H1 (cell line): ENCODE data around the gene HDLBP. TPM values are rescaled to one million over a fixed set of nuclear protein-coding genes. Genes with fewer than 3 reads are reported as not detected.

Experiments
- CTCF ChIA-PET: fragments of 300-600 bp; sonication (Branson Sonifier 250); formaldehyde crosslinking; loops from one replicate; lab custom pipeline; 2021; ENCODE audit not compliant: partially characterized antibody; lab: Charles Lee
- POLR2A ChIA-PET: fragments of 300-600 bp; sonication (Branson Sonifier 250); formaldehyde crosslinking; loops from one replicate; lab custom pipeline; 2021; ENCODE audit warnings: inconsistent platforms; ENCODE audit not compliant: partially characterized antibody; lab: Charles Lee
- DNase-seq, 2 experiments: peaks; one replicate each; pipeline versions ENCODE4 v3.0.0 to v3.0.0-alpha.2; 2010 to 2022; ENCODE audit warnings: low spot score in 2 of 2, low read depth in 1 of 2, mixed read lengths in 1 of 2
- FAIRE-seq: peaks from 2 replicates; lab custom pipeline; 2011; peaks lifted over from hg19 to GRCh38; lab: Jason Lieb, UNC
- H2AFZ ChIP-seq: 2 replicates; pipeline ENCODE4 v1.8.1; 2012; ENCODE audit warnings: low read length, inconsistent platforms
- H2AK5ac ChIP-seq: 2 replicates; pipeline ENCODE4 v1.6.1; 2013; ENCODE audit warnings: low read depth, low read length
- H2BK120ac ChIP-seq: replicated peaks from 2 replicates; pipeline ENCODE3; 2013; ENCODE audit warnings: low read depth, low read length, inconsistent platforms
- H2BK12ac ChIP-seq: 2 replicates; pipeline ENCODE4 v1.6.1; 2013; ENCODE audit warnings: low read depth, low read length
- H2BK15ac ChIP-seq: 2 replicates; pipeline ENCODE4 v1.6.1; 2013; ENCODE audit warnings: low read length
- H2BK20ac ChIP-seq: 2 replicates; pipeline ENCODE4 v1.6.1; 2013; ENCODE audit warnings: low read length
- H2BK5ac ChIP-seq: 2 replicates; pipeline ENCODE4 v1.6.1; 2013; ENCODE audit warnings: low read depth, low read length
- H3K14ac ChIP-seq: 2 replicates; pipeline ENCODE4 v1.6.1; 2013; ENCODE audit warnings: inconsistent platforms; ENCODE audit not compliant: insufficient read length
- H3K18ac ChIP-seq: 2 replicates; pipeline ENCODE4 v1.6.1; 2013; ENCODE audit warnings: low read length; ENCODE audit errors: extremely low read depth
- H3K23ac ChIP-seq: 2 replicates; pipeline ENCODE4 v1.6.1; 2013; ENCODE audit warnings: inconsistent platforms; ENCODE audit not compliant: insufficient read length
- H3K23me2 ChIP-seq: 2 replicates; pipeline ENCODE4 v1.6.1; 2013; ENCODE audit warnings: low read depth, low read length
- H3K27ac ChIP-seq: 2 replicates; pipeline ENCODE4 v1.6.1; 2011; ENCODE audit warnings: low read depth, low read length, inconsistent platforms
- H3K27me3 ChIP-seq, 4 experiments: replicated peaks in 1 of 4; 1 replicate in 1 of 4; 2 replicates in 3 of 4; pipeline versions ENCODE4 v1.6.1 to v1.8.1; 2011 to 2013; ENCODE audit warnings: low read length in 3 of 4, mild to moderate bottlenecking in 3 of 4, inconsistent platforms in 2 of 4, mixed read lengths in 2 of 4, moderate library complexity in 1 of 4; ENCODE audit not compliant: control insufficient read depth in 3 of 4, insufficient read depth in 3 of 4; ENCODE audit errors: extremely low read depth in 1 of 4
- H3K36me3 ChIP-seq, 4 experiments: 2 replicates each; pipeline versions ENCODE4 v1.6.1 to v1.8.1; 2011 to 2013; ENCODE audit warnings: mild to moderate bottlenecking in 4 of 4, low read length in 3 of 4, moderate library complexity in 2 of 4, control low read depth in 1 of 4, inconsistent platforms in 1 of 4; ENCODE audit not compliant: insufficient read depth in 4 of 4, control insufficient read depth in 2 of 4
- H3K4ac ChIP-seq: replicated peaks from 2 replicates; pipeline ENCODE3; 2013; ENCODE audit warnings: low read length, low read depth, mixed read lengths, inconsistent platforms; ENCODE audit not compliant: insufficient read length
- H3K4me1 ChIP-seq, 4 experiments: replicated peaks in 1 of 4; 1 replicate in 1 of 4; 2 replicates in 3 of 4; pipeline versions ENCODE4 v1.6.1 to v1.8.1; 2011 to 2013; ENCODE audit warnings: low read length in 3 of 4, inconsistent platforms in 2 of 4, mixed read lengths in 1 of 4; ENCODE audit not compliant: insufficient read depth in 4 of 4, control insufficient read depth in 3 of 4
- H3K4me2 ChIP-seq, 2 experiments: 2 replicates each; pipeline versions ENCODE4 v1.6.1 to v1.8.1; 2011 to 2013; ENCODE audit warnings: low read depth in 2 of 2, low read length in 2 of 2, control low read depth in 1 of 2, inconsistent platforms in 1 of 2, mild to moderate bottlenecking in 1 of 2; ENCODE audit not compliant: insufficient read depth in 1 of 2
- H3K4me3 ChIP-seq, 4 experiments: fragments of 200-600, 300-600 bp in 1 of 4; sonication (generic), shearing (Covaris generic), sonication (Bioruptor Twin) in 1 of 4; 2 replicates each; pipeline versions ENCODE4 v1.5.1 to v1.8.1; 2011 to 2016; ENCODE audit warnings: low read length in 4 of 4, low read depth in 3 of 4, control low read depth in 2 of 4, inconsistent platforms in 2 of 4, mild to moderate bottlenecking in 2 of 4, mixed read lengths in 1 of 4, moderate library complexity in 1 of 4; ENCODE audit not compliant: insufficient read depth in 2 of 4; ENCODE audit errors: extremely low read depth in 1 of 4
- H3K56ac ChIP-seq: replicated peaks from 2 replicates; pipeline ENCODE3; 2013; ENCODE audit warnings: low read depth, mild to moderate bottlenecking, mixed read lengths, low read length, inconsistent platforms; ENCODE audit not compliant: insufficient read length
- H3K79me1 ChIP-seq: 2 replicates; pipeline ENCODE4 v1.6.1; 2013; ENCODE audit warnings: low read depth, low read length, control low read depth
- H3K79me2 ChIP-seq, 2 experiments: 2 replicates each; pipeline versions ENCODE4 v1.6.1 to v1.8.1; 2012 to 2013; ENCODE audit warnings: low read length in 2 of 2, mild to moderate bottlenecking in 2 of 2, inconsistent platforms in 1 of 2; ENCODE audit not compliant: insufficient read depth in 2 of 2, control insufficient read depth in 1 of 2
- H3K9ac ChIP-seq, 4 experiments: replicated peaks in 1 of 4; 1 replicate in 1 of 4; 2 replicates in 3 of 4; pipeline versions ENCODE4 v1.6.1 to v1.8.1; 2011 to 2013; ENCODE audit warnings: low read depth in 3 of 4, low read length in 3 of 4, control low read depth in 2 of 4, mild to moderate bottlenecking in 2 of 4, moderate library complexity in 2 of 4, inconsistent platforms in 1 of 4; ENCODE audit errors: extremely low read depth in 1 of 4
- H3K9me3 ChIP-seq, 2 experiments: 2 replicates each; pipeline versions ENCODE4 v1.6.1 to v1.8.1; 2012 to 2013; ENCODE audit warnings: mild to moderate bottlenecking in 2 of 2, moderate library complexity in 2 of 2, control low read depth in 1 of 2, inconsistent platforms in 1 of 2, low read depth in 1 of 2, low read length in 1 of 2, mixed read lengths in 1 of 2; ENCODE audit not compliant: insufficient read depth in 2 of 2
- H4K20me1 ChIP-seq, 2 experiments: replicated peaks in 1 of 2; 2 replicates each; pipeline versions ENCODE3 to v1.8.1; 2011 to 2013; ENCODE audit warnings: inconsistent platforms in 2 of 2, low read length in 2 of 2, mild to moderate bottlenecking in 1 of 2; ENCODE audit not compliant: insufficient read depth in 2 of 2, control insufficient read depth in 1 of 2
- H4K5ac ChIP-seq: 2 replicates; pipeline ENCODE4 v1.6.1; 2013; ENCODE audit warnings: low read length, low read depth, mixed read lengths, inconsistent platforms; ENCODE audit not compliant: insufficient read length
- H4K8ac ChIP-seq: 2 replicates; pipeline ENCODE4 v1.8.0; 2013; ENCODE audit warnings: mild to moderate bottlenecking, moderate library complexity, low read length, inconsistent platforms; ENCODE audit not compliant: insufficient read depth; ENCODE audit errors: extremely low read depth
- H4K91ac ChIP-seq: replicated peaks from 2 replicates; pipeline ENCODE3; 2013; ENCODE audit warnings: low read length, mixed read lengths, inconsistent platforms; ENCODE audit not compliant: insufficient read length
- BACH1 ChIP-seq: IDR thresholded peaks from 2 replicates; pipeline ENCODE4 v1.6.1; 2012; ENCODE audit warnings: low read length, improper control_type of control experiment
- CTBP2 ChIP-seq: IDR thresholded peaks from 2 replicates; pipeline ENCODE4 v1.7.0; 2011; ENCODE audit warnings: borderline replicate concordance, mild to moderate bottlenecking, moderate library complexity, mixed read lengths, low read length; ENCODE audit not compliant: insufficient read depth, insufficient read length
- EZH2 ChIP-seq: fragments of 200-600 bp; sonication (generic); IDR thresholded peaks from 2 replicates; pipeline ENCODE4 v1.7.1; 2012; ENCODE audit warnings: low read depth, mild to moderate bottlenecking, moderate library complexity, low read length, inconsistent platforms; ENCODE audit not compliant: severe bottlenecking
- GTF2F1 ChIP-seq: IDR thresholded peaks from 2 replicates; pipeline ENCODE4 v1.6.1; 2012; ENCODE audit warnings: low read depth, low read length, improper control_type of control experiment, borderline replicate concordance
- HDAC6 ChIP-seq: IDR thresholded peaks from one replicate; pipeline ENCODE4 v1.7.1; 2012; ENCODE audit warnings: low read depth, mild to moderate bottlenecking, inconsistent platforms, low read length, moderate library complexity
- KDM1A ChIP-seq: fragments of 200-600, 300-600 bp; sonication (generic); IDR thresholded peaks from 2 replicates; pipeline ENCODE4 v1.7.1; 2016; ENCODE audit warnings: mild to moderate bottlenecking, low read length, borderline replicate concordance
- POLR2A ChIP-seq, 2 experiments: IDR thresholded peaks; 1 replicate in 1 of 2; 2 replicates in 1 of 2; pipeline ENCODE4 v1.6.1; 2011; ENCODE audit warnings: low read depth in 2 of 2, low read length in 2 of 2, mild to moderate bottlenecking in 2 of 2; ENCODE audit errors: control extremely low read depth in 1 of 2
- SAP30 ChIP-seq: fragments of 300-600 bp; sonication (generic); IDR thresholded peaks from 2 replicates; pipeline ENCODE4 v1.7.1; 2012; ENCODE audit warnings: low read length, moderate library complexity, mild to moderate bottlenecking, inconsistent platforms; ENCODE audit not compliant: insufficient read depth, insufficient replicate concordance
- TAF1 ChIP-seq: IDR thresholded peaks from 2 replicates; pipeline ENCODE4 v1.6.1; 2011; ENCODE audit warnings: mild to moderate bottlenecking, low read depth, low read length
- YY1 ChIP-seq: IDR thresholded peaks from 2 replicates; pipeline ENCODE4 v1.6.1; 2011; ENCODE audit warnings: low read depth, mild to moderate bottlenecking, low read length
- ZNF274 ChIP-seq: IDR thresholded peaks from 2 replicates; pipeline ENCODE4 v1.7.0; 2012; ENCODE audit warnings: low read length, borderline replicate concordance; ENCODE audit errors: extremely low read depth
- WGBS, 2 experiments: shearing (Covaris generic) in 1 of 2; methylation state at CpG; one replicate each; pipeline versions ENCODE4 v1.1.6 to v1.1.7; 2013 to 2015; ENCODE audit warnings: low lambda C conversion rate in 2 of 2, mixed read lengths in 2 of 2, inconsistent platforms in 1 of 2, low coverage in 1 of 2, missing lambda C conversion rate in 1 of 2; ENCODE audit not compliant: insufficient replicate concordance in 2 of 2, insufficient coverage in 1 of 2, insufficient read length in 1 of 2; ENCODE audit errors: extremely low coverage in 1 of 2, missing lambda C conversion rate in 1 of 2; 5-methylcytosine and 5-hydroxymethylcytosine counted together
- polyA plus RNA-seq, 7 experiments: library from polyadenylated mRNA; depleted of rRNA in 3 of 7; stranded (reverse) in 5 of 7; unstranded in 2 of 7; fragments of >200 nt in 5 of 7; fragments of 200-250 nt in 2 of 7; gene quantifications; 1 replicate in 5 of 7; 2 replicates in 1 of 7; 4 replicates in 1 of 7; pipeline versions ENCODE4 v1.2.1 to v1.2.3, GENCODE V29; 2011 to 2013; ENCODE audit warnings: missing spikeins in 2 of 7, mixed read lengths in 2 of 7
- total RNA-seq: library from RNA; stranded (reverse); fragmentation: NEBNext Ultra II Directional; extraction: Animal tissue kit (Norgen Biotek cat#: 25700); gene quantifications from 2 replicates; pipeline ENCODE4 v1.2.1, GENCODE V29; 2021
- TF ChIP-seq, protein P1 (sequence below): IDR thresholded peaks from 2 replicates; pipeline ENCODE4 v1.6.1; 2011; ENCODE audit warnings: low read depth, mild to moderate bottlenecking, low read length; ENCODE audit not compliant: insufficient read depth

Gene HDLBP
- total and polyA plus RNA-seq, 2 of the 8 experiments (the other 6 are each of a cell fraction or from before 2014, with no cell fraction given), result 185 to 360 TPM

GRCh38 chr2:241252778-241253475 is 62.5 kb downstream of the HDLBP start:
- Histone ChIP-seq H3K79me2 (no peaks in the 10 kb centered on the region; a peak in 1 of 4 replicates), H3K4me2 (no peak overlapping the region), H3K27ac (no peak overlapping the region), H2BK120ac (no peak overlapping the region), H3K4ac (no peak overlapping the region), H3K23ac (no peak overlapping the region), H2AFZ (no peak overlapping the region), H2AK5ac (no peak overlapping the region), H2BK15ac (no peak overlapping the region), H3K9ac (no peak overlapping the region), H4K91ac (no peak overlapping the region), H3K79me1 (peaks cover 2% of the 10 kb centered on the region), H4K5ac (no peak overlapping the region), H3K36me3 (peaks cover 46 to 91% (median 80%) of the 10 kb centered on the region in 4 experiments), H2BK12ac (no peak overlapping the region), H2BK5ac (no peak overlapping the region), H3K27me3 (no peaks in the 10 kb centered on the region), H4K8ac (no peak overlapping the region), H3K4me3 (no peak overlapping the region), H4K20me1 (peaks cover 15 to 28% of the 10 kb centered on the region in 2 experiments), H2BK20ac (no peak overlapping the region), H3K14ac (no peak overlapping the region), H3K56ac (no peak overlapping the region), H3K4me1 (no peaks in the 10 kb centered on the region), H3K23me2 (no peaks in the 10 kb centered on the region), H3K18ac (no peak overlapping the region), H3K9me3 (no peaks in the 10 kb centered on the region)
- DNase-seq (no peak), FAIRE-seq (no peak)
- CTCF ChIA-PET, result interaction anchor here (1.1 kb wide), 1 partner anchor 13 kb away, joined by 3 read pairs; no protein-coding TSS in a partner anchor
- POLR2A ChIA-PET, result interaction anchor here (0.7 kb wide), 1 partner anchor 94 kb away, joined by 3 read pairs; no protein-coding TSS in a partner anchor
- WGBS, 2 experiments, result 96% methylated on average over 14 of the region's 14 CpGs; no CpG with 5 or more reads in 1 of the 2 experiments
- no peak for TF ChIP-seq ZNF274
- TF ChIP-seq YY1, result no peak
- no peak for TF ChIP-seq EZH2
- no peak for TF ChIP-seq KDM1A
- no peak for TF ChIP-seq CTBP2
- no peak for TF ChIP-seq POLR2A (IDR thresholded peaks at IDR 0.05; ENCODE audit: control extremely low read depth in 1 of 2, low read depth in 2 of 2, low read length in 2 of 2)
- TF ChIP-seq TAF1, result no peak
- TF ChIP-seq BACH1, result no peak
- TF ChIP-seq HDAC6, result no peak
- TF ChIP-seq GTF2F1, result no peak
- no peak for TF ChIP-seq SAP30
- TF ChIP-seq, protein P1, sequence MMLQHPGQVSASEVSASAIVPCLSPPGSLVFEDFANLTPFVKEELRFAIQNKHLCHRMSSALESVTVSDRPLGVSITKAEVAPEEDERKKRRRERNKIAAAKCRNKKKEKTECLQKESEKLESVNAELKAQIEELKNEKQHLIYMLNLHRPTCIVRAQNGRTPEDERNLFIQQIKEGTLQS, result no peak
